Natural killer cell (primary cell): Measurements from ENCODE around the gene KCNB1. TPM values are rescaled to one million over a fixed set of nuclear protein-coding genes. Genes with fewer than 3 reads are reported as not detected.

Experiments used
- ATAC-seq, 3 donors: fragments of 150-1000 bp in 2 of 3; fragments of 200-7000 bp in 1 of 3; cut with Tn5 transposase; 1 replicate in 1 of 3; 2 replicates in 2 of 3; pipeline ENCODE4 v1.10.0; 2021; ENCODE audit warnings: mild to moderate bottlenecking in 2 of 3, moderate library complexity in 2 of 3
- DNase-seq, 2 donors: peaks; one replicate each; pipeline versions ENCODE4 v3.0.0 to v3.0.0-alpha.2; 2013 to 2021; ENCODE audit warnings: mixed read lengths in 1 of 2
- H3K27ac ChIP-seq: one replicate; pipeline ENCODE4 v1.5.1; 2013; ENCODE audit warnings: mild to moderate bottlenecking, low read length
- H3K27me3 ChIP-seq: one replicate; pipeline ENCODE4 v1.6.1; 2013; ENCODE audit warnings: low read length; ENCODE audit not compliant: control insufficient read depth, insufficient read depth
- H3K36me3 ChIP-seq: one replicate; pipeline ENCODE4 v1.6.1; 2013; ENCODE audit warnings: low read length; ENCODE audit not compliant: control insufficient read depth, insufficient read depth
- H3K4me1 ChIP-seq: one replicate; pipeline ENCODE4 v1.6.1; 2013; ENCODE audit warnings: low read length; ENCODE audit not compliant: control insufficient read depth, insufficient read depth
- H3K4me3 ChIP-seq: one replicate; pipeline ENCODE4 v1.5.1; 2013; ENCODE audit warnings: low read length
- H3K9me3 ChIP-seq: one replicate; pipeline ENCODE4 v1.6.1; 2013; ENCODE audit warnings: low read length; ENCODE audit not compliant: control insufficient read depth, insufficient read depth
- H3K27ac Mint-ChIP-seq, 2 donors: one replicate each; pipeline ENCODE4 v1.8.0; 2022; ENCODE audit warnings: mild to moderate bottlenecking in 2 of 2, mixed read lengths in 2 of 2, moderate library complexity in 1 of 2
- H3K27me3 Mint-ChIP-seq, 2 donors: one replicate each; pipeline ENCODE4 v1.8.0; 2022; ENCODE audit warnings: low read depth in 2 of 2, mixed read lengths in 2 of 2
- H3K36me3 Mint-ChIP-seq: one replicate; pipeline ENCODE4 v1.8.0; 2022; ENCODE audit warnings: mixed read lengths
- H3K4me1 Mint-ChIP-seq, 2 donors: one replicate each; pipeline ENCODE4 v1.8.0; 2022; ENCODE audit warnings: mixed read lengths in 2 of 2
- H3K4me3 Mint-ChIP-seq: one replicate; pipeline ENCODE4 v1.8.0; 2022; ENCODE audit warnings: mild to moderate bottlenecking, moderate library complexity, mixed read lengths
- H3K9me3 Mint-ChIP-seq, 2 donors: one replicate each; pipeline ENCODE4 v1.8.0; 2022; ENCODE audit warnings: mixed read lengths in 2 of 2
- CTCF ChIP-seq: fragments of 200-600 bp; IDR thresholded peaks from one replicate; pipeline ENCODE4 v1.8.0; 2022; ENCODE audit warnings: antibody characterized with exemption
- WGBS: methylation state at CpG from one replicate; pipeline ENCODE4 v1.1.7; 2013; ENCODE audit warnings: missing lambda C conversion rate; ENCODE audit not compliant: insufficient coverage; 5-methylcytosine and 5-hydroxymethylcytosine counted together
- intact Hi-C: fragments of 100-400 bp; cut with micrococcal nuclease; formaldehyde crosslinking; loops from one replicate; pipeline ENCODE4 v1.14.2; 2022
- total RNA-seq, 4 donors: library from RNA; stranded (reverse); fragments of 120-200 nt in 1 of 4; gene quantifications; one replicate each; pipeline versions ENCODE4 v1.2.3 to v1.2.4, GENCODE V29; 2013 to 2022

The KCNB1 gene
- total RNA-seq, 3 donors from 2014 or later (not counting 1 experiment from before 2014, with no cell fraction given): 0.09 TPM; not detected in 2

- Histone ChIP-seq H3K27ac (no peak overlapping the region), H3K9me3 (no peaks in the 10 kb centered on the region), H3K4me3 (no peak overlapping the region), H3K27me3 (peaks cover 3% of the 10 kb centered on the region), H3K36me3 (no peaks in the 10 kb centered on the region), H3K4me1 (peaks cover 7% of the 10 kb centered on the region)
- Mint-ChIP-seq H3K27me3 (peaks cover 21 to 31% of the 10 kb centered on the region in 2 donors), H3K27ac (no peak overlapping the region), H3K4me1 (peaks cover 7% of the 10 kb centered on the region in 2 donors), H3K4me3 (no peak overlapping the region), H3K36me3 (no peaks in the 10 kb centered on the region), H3K9me3 (no peaks in the 10 kb centered on the region)
- 87% methylated on average over 10 of the region's 11 CpGs for WGBS
- no peak for TF ChIP-seq CTCF
- no peak for DNase-seq
- intact Hi-C loops: no loop called here
- no peak for ATAC-seq
These were observed 30.5 kb upstream of the KCNB1 start for GRCh38 chr20:49513009-49513408.

- H3K27me3 ChIP-seq: peaks cover 3% of the 10 kb centered on the region
These were observed 29.5 kb upstream of the KCNB1 start for GRCh38 chr20:49511788-49512525.

GRCh38 chr20:49510562-49511122 lies 28.2 kb upstream of the KCNB1 start:
- Mint-ChIP-seq H3K4me1 (no peaks in the 10 kb centered on the region), H3K4me3 (no peak overlapping the region), H3K27ac (no peak overlapping the region), H3K9me3 (no peaks in the 10 kb centered on the region), H3K27me3 (peaks cover 22 to 33% of the 10 kb centered on the region in 2 donors), H3K36me3 (no peaks in the 10 kb centered on the region)
- intact Hi-C loops: no loop called here
- Histone ChIP-seq H3K4me3 (no peak overlapping the region), H3K27me3 (peaks cover 3% of the 10 kb centered on the region), H3K4me1 (no peaks in the 10 kb centered on the region), H3K36me3 (no peaks in the 10 kb centered on the region), H3K27ac (no peak overlapping the region), H3K9me3 (no peaks in the 10 kb centered on the region)
- DNase-seq (no peak), ATAC-seq (no peak)
- WGBS: 70% methylated on average over 12 of the region's 12 CpGs
- TF ChIP-seq CTCF: no peak

More at GRCh38 chr20:49511788-49512525, 29.5 kb upstream of the KCNB1 start:
- intact Hi-C loops: no loop called here
- WGBS: 85% methylated on average over 2 of the region's 2 CpGs
- Histone ChIP-seq H3K4me1 (no peaks in the 10 kb centered on the region), H3K27ac (no peak overlapping the region), H3K36me3 (no peaks in the 10 kb centered on the region), H3K4me3 (no peak overlapping the region), H3K9me3 (no peaks in the 10 kb centered on the region)
- H3K9me3 Mint-ChIP-seq: no peaks in the 10 kb centered on the region
- H3K27ac Mint-ChIP-seq: no peak overlapping the region
- H3K36me3 Mint-ChIP-seq: no peaks in the 10 kb centered on the region
- DNase-seq (no peak), ATAC-seq (no peak)
- H3K4me1 Mint-ChIP-seq: no peaks in the 10 kb centered on the region
- H3K27me3 Mint-ChIP-seq: peaks cover 20 to 30% of the 10 kb centered on the region in 2 donors
- no peak for TF ChIP-seq CTCF
- H3K4me3 Mint-ChIP-seq: no peak overlapping the region
